Heart left ventricle (tissue), 16 donors: Measurements from ENCODE around the gene ANK2. TPM values are rescaled to one million over a fixed set of nuclear protein-coding genes. Genes with fewer than 3 reads are reported as not detected.

ENCODE experiments used
- ATAC-seq, 4 donors: fragments of 200-7000 bp; cut with Tn5 transposase; one replicate each; pipeline ENCODE4 v1.9.1; 2020 to 2022; ENCODE audit warnings: moderate library complexity in 4 of 4, mild to moderate bottlenecking in 3 of 4, moderate number of reproducible peaks in 1 of 4
- DNase-seq, 5 donors: peaks; one replicate each; pipeline ENCODE4 v3.0.0-alpha.2; 2020
- H3K27ac ChIP-seq, 12 donors: fragments of 200-600 bp; sonication (generic) in 4 of 12; one replicate each; pipeline versions ENCODE4 v1.5.0 to v1.8.0; 2016 to 2022; ENCODE audit warnings: mild to moderate bottlenecking in 2 of 12
- H3K27me3 ChIP-seq, 9 donors: fragments of 200-600 bp; sonication (generic) in 2 of 9; one replicate each; pipeline versions ENCODE4 v1.5.1 to v1.8.0; 2016 to 2022; ENCODE audit warnings: mild to moderate bottlenecking in 3 of 9
- H3K36me3 ChIP-seq, 9 donors: fragments of 200-600 bp; sonication (generic) in 2 of 9; one replicate each; pipeline versions ENCODE4 v1.5.0 to v1.8.0; 2018 to 2022; ENCODE audit warnings: mild to moderate bottlenecking in 2 of 9
- H3K4me1 ChIP-seq, 12 donors: fragments of 200-600 bp; sonication (generic) in 4 of 12; one replicate each; pipeline versions ENCODE4 v1.5.0 to v1.8.0; 2016 to 2022; ENCODE audit warnings: mild to moderate bottlenecking in 3 of 12
- H3K4me3 ChIP-seq, 12 donors: fragments of 200-600 bp; sonication (generic) in 4 of 12; one replicate each; pipeline versions ENCODE4 v1.5.0 to v1.8.0; 2017 to 2022; ENCODE audit warnings: mild to moderate bottlenecking in 9 of 12, moderate library complexity in 4 of 12
- H3K9me3 ChIP-seq, 12 donors: fragments of 200-600 bp; sonication (generic) in 4 of 12; one replicate each; pipeline versions ENCODE4 v1.5.0 to v1.8.0; 2016 to 2022; ENCODE audit warnings: mild to moderate bottlenecking in 1 of 12
- POLR2A ChIP-seq, 2 donors: fragments of 450-650 bp; IDR thresholded peaks; one replicate each; pipeline ENCODE4 v1.6.1; 2017; ENCODE audit warnings: antibody characterized with exemption in 2 of 2, mild to moderate bottlenecking in 2 of 2, moderate library complexity in 2 of 2
- WGBS, 4 donors: extraction: QIAGEN DNeasy Blood & Tissue Kit in 2 of 4; methylation state at CpG; one replicate each; pipeline versions ENCODE4 v1.1.5 to v1.1.7; 2013 to 2018; 5-methylcytosine and 5-hydroxymethylcytosine counted together
- intact Hi-C, 10 donors: fragments of 100-400 bp; cut with DNase I; formaldehyde crosslinking; loops; one replicate each; pipeline versions ENCODE4 v1.11.1 to v1.14.2; 2022
- polyA plus RNA-seq, 2 donors: library from polyadenylated mRNA; stranded (reverse); fragments of 200-250 nt; gene quantifications; one replicate each; pipeline ENCODE4 v1.2.3, GENCODE V29; 2013
- total RNA-seq, 9 donors: library from RNA; depleted of rRNA in 2 of 9; stranded (reverse); fragments of >200 nt in 2 of 9; fragmentation: NEBNext Ultra II Directional in 3 of 9; extraction: Animal tissue kit (Norgen Biotek cat#: 25700) in 3 of 9; gene quantifications; one replicate each; pipeline versions ENCODE4 v1.1.0 to v1.2.4, GENCODE V29; 2016 to 2023
- TF ChIP-seq, protein P1 (sequence below), 12 donors: fragments of 200-600 bp; sonication (generic) in 4 of 12; IDR thresholded peaks; one replicate each; pipeline versions ENCODE4 v1.5.0 to v1.8.0; 2018 to 2022; ENCODE audit warnings: antibody characterized with exemption in 12 of 12, mild to moderate bottlenecking in 5 of 12
- donor health status: ischemic (EF 13 %, LVEDD 7.1; RV severe dilation, severe dysfunction).
- donor health status: healthy with polysubstance abuse.
- donor health status: DM: no; HTN: yes; CAD: no.
- donor health status: DM: no; HTN: no; CAD: no.
- donor health status: ischemic (EF 25% LVEDD 6.9; RV normal size, moderate dysfunction).
- donor health status: ischemic (EF 25% LVEDD 5.7; RV mildly dilated, moderate dysfunction).
- donor health status: healthy.
- donor health status: DM: yes; HTN: yes; CAD: no.
- donor health status: ischemic (EF 35%, LVEDD 5.7; RV mildly dilated, moderate dysfunction).
- donor health status: nonischemic (EF 11% LVEDD 7.7; RV severe dilation, severe dysfunction).
- donor health status: DM: yes; HTN: yes; CAD: no.
- donor health status: PGD.
- donor health status: ischemic (EF 29% LVEDD 5.4; RV normal size, mild dysfunction).
- donor health status: nonischemic (EF 23%, LVEDD 6.1; RV moderate dilation, normal function).

ANK2 gene
- total and polyA plus RNA-seq, 11 donors = 30.7 to 351 (median 267) TPM

DNA sequence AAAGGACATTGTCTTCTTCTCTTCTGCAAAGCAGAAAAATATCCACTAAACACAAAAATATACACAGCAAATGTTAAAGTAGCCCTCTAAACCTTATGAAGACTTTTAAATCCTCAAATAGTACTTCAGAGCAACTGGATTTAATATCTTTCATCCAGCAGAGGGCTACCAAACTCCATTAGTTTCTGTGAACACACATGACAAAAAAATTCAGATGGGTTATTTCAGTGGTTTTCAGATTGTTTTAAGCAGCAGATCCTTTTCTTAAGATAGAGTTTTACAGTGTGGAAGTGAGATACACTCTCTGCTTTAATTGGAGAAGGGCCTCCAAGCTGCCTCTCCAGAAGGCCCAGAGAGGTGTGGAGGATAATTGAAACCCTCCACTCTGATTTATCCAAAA, 56.7 kb downstream of the ANK2 start:
- ATAC-seq (peak in 2 of 4 donors; percentile 32 to 39), DNase-seq (no peak)
- no peak overlapping the region for H3K4me3 ChIP-seq
- no peaks in the 10 kb centered on the region for H3K36me3 ChIP-seq
- H3K27ac ChIP-seq = no peak overlapping the region
- H3K9me3 ChIP-seq = no peaks in the 10 kb centered on the region
- TF ChIP-seq, protein P1, sequence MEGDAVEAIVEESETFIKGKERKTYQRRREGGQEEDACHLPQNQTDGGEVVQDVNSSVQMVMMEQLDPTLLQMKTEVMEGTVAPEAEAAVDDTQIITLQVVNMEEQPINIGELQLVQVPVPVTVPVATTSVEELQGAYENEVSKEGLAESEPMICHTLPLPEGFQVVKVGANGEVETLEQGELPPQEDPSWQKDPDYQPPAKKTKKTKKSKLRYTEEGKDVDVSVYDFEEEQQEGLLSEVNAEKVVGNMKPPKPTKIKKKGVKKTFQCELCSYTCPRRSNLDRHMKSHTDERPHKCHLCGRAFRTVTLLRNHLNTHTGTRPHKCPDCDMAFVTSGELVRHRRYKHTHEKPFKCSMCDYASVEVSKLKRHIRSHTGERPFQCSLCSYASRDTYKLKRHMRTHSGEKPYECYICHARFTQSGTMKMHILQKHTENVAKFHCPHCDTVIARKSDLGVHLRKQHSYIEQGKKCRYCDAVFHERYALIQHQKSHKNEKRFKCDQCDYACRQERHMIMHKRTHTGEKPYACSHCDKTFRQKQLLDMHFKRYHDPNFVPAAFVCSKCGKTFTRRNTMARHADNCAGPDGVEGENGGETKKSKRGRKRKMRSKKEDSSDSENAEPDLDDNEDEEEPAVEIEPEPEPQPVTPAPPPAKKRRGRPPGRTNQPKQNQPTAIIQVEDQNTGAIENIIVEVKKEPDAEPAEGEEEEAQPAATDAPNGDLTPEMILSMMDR (IDR thresholded peaks at IDR 0.05) = peak in 11 of 12 donors; percentile 10 to 60 (median 41)
- TF ChIP-seq POLR2A (IDR thresholded peaks at IDR 0.05) = no peak
- intact Hi-C loops = loop anchor here in 7 of 10 donors (5.0 to 10.0 kb wide), 6 partner anchors 69 to 169 kb away; no protein-coding TSS in a partner anchor
- H3K27me3 ChIP-seq = no peaks in the 10 kb centered on the region
- H3K4me1 ChIP-seq = peaks cover 0 to 14% (median 0%) of the 10 kb centered on the region in 12 donors

DNA sequence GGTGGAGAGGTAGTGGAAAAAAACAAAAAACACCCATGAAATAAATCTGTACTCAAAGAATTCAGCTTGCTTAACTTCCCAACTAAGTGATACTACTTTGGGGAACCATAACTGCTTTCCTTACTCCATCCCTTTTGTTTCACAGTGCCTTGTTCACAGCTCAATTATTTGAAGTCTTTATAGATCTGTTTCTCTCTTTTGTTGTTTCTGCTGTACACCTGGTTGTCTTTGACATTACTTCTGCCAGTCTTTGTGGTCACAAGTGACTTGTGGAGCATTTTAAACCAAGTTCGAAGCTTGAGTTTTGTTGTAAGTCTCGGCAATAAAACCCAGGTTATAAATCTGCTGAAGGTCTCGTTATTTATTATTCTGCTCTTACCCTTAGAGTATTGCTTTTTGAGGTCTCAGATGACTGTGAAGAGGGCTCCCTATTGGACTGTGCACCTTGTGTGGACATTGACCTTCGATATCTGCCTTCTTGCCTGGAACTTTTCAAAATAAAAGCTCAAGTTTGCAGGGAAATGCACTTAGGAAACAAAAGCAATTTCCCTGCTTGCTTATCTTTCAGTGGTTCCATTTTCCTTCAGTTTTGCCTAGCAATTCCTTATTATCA, 59.8 kb downstream of the ANK2 start:
- WGBS, 4 donors = 56 to 75% (median 66%) methylated on average over 4 of the region's 4 CpGs
- Histone ChIP-seq H3K9me3 (no peaks in the 10 kb centered on the region), H3K27ac (no peak overlapping the region), H3K27me3 (no peaks in the 10 kb centered on the region), H3K36me3 (no peaks in the 10 kb centered on the region), H3K4me3 (no peak overlapping the region), H3K4me1 (peaks cover 0 to 20% (median 0%) of the 10 kb centered on the region in 12 donors)
- DNase-seq (no peak), ATAC-seq (no peak)
- intact Hi-C loops = loop anchor here in 7 of 10 donors (5.0 to 10.0 kb wide), 6 partner anchors 66 to 166 kb away; no protein-coding TSS in a partner anchor
- no peak for TF ChIP-seq POLR2A (IDR thresholded peaks at IDR 0.05)
- TF ChIP-seq, protein P1 (IDR thresholded peaks at IDR 0.05) = no peak

DNA sequence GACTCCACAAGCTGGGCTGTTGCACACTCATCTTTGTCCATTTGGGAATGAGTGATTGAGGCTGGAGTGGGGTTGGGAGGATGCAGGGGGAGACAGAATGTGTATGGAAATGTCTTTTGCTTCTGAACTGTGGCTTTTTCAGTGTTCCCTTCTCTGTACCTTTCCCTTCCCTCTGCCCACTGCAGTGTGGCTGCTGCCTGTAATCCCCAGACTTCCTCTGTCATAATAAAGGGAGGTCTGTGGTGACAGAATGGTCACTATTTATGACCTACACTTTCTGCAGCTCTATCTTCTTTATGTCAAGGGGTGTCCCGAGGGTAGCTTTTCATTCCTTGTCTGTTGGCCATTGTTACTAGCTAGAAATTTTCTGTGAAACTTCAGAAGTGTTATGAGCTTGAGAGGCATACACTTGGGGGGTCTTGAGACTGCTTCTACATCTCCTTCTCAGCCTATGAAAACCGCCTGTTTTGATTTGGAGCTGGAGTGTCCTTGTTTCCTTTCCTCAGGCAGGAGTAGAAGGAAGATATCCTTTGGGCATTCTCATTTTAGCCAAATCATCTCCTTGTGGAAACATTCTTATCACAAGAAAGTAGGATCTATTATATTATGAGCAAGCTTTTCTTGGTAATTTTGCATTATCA, 63.0 kb downstream of the ANK2 start:
- no peaks in the 10 kb centered on the region for H3K9me3 ChIP-seq
- no peak overlapping the region for H3K4me3 ChIP-seq
- peaks cover 0 to 32% (median 1%) of the 10 kb centered on the region in 12 donors for H3K4me1 ChIP-seq
- TF ChIP-seq, protein P1 (IDR thresholded peaks at IDR 0.05) = no peak
- TF ChIP-seq POLR2A (IDR thresholded peaks at IDR 0.05) = no peak
- 53 to 61% (median 58%) methylated on average over 2 of the region's 2 CpGs for WGBS, 4 donors
- intact Hi-C loops = loop anchor here in 2 of 10 donors (10.0 kb wide), 2 partner anchors 112 to 132 kb away; no protein-coding TSS in a partner anchor
- no peak overlapping the region for H3K27ac ChIP-seq
- no peaks in the 10 kb centered on the region for H3K27me3 ChIP-seq
- DNase-seq (no peak), ATAC-seq (no peak)
- H3K36me3 ChIP-seq = no peaks in the 10 kb centered on the region

DNA sequence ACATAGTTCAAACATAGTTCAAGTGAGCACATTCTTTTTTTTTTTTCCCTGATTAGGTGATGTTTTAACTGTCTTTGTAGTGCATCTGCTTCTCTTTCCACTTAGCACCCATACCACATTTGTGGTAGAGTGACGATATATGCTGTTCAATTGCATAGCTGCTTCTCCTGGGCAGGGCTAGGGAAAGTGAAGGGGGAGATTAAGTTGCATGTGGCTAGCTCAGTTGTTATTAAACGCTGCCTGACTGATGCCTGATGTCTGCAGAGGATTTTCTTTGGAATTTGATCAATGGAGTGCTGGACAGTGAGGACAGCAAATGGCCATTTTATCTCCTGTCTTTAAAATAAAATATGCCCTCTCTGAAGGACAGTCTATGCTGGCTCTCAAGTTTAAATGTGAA, 63.7 kb downstream of the ANK2 start:
- H3K27ac ChIP-seq = no peak overlapping the region
- no peak for ATAC-seq
- intact Hi-C loops = loop anchor here in 2 of 10 donors (10.0 kb wide), 2 partner anchors 112 to 132 kb away; no protein-coding TSS in a partner anchor
- 51 to 80% (median 76%) methylated on average over 2 of the region's 2 CpGs for WGBS, 4 donors
- H3K4me1 ChIP-seq = peaks cover 0 to 32% (median 1%) of the 10 kb centered on the region in 12 donors
- H3K36me3 ChIP-seq = no peaks in the 10 kb centered on the region
- H3K27me3 ChIP-seq = no peaks in the 10 kb centered on the region
- TF ChIP-seq POLR2A (IDR thresholded peaks at IDR 0.05) = no peak
- TF ChIP-seq, protein P1 (IDR thresholded peaks at IDR 0.05) = no peak
- H3K4me3 ChIP-seq = no peak overlapping the region
- no peaks in the 10 kb centered on the region for H3K9me3 ChIP-seq
- no peak for DNase-seq
